ENCODE measurements around the gene ASCC3. TPM values are rescaled to one million over a fixed set of nuclear protein-coding genes. Genes with fewer than 3 reads are reported as not detected.

The ASCC3 gene
- total RNA-seq, 1 experiment from 2014 or later, result 45.6 TPM

DNA sequence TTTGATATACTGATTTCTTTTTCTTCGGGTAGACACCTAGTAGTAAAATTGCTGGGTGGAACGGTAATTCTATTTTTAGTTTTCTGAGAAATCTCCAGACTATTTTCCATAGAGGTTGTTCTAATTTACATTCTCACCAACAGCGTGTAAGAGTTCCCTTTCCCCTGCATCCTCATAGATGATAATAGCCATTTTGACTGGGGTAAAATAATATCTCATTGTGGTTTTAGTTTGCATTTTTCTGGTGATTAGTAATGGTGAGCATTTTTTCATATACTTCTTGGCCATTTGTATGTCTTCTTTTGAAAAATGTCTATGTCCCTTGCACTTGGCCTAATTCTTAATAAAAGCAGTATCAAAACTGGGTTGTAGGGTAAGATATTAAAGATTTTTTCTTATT is 267.5 kb downstream of the ASCC3 start:
- no peaks in the 10 kb centered on the region for H3K9me3 Mint-ChIP-seq (ENCODE audit: low read depth, unreplicated experiment)
- intact Hi-C loops (cut with micrococcal nuclease; ENCODE audit: unreplicated experiment), result no loop called here
- no peaks in the 10 kb centered on the region for H3K27me3 Mint-ChIP-seq (ENCODE audit: unreplicated experiment)
- peaks cover 7% of the 10 kb centered on the region for H3K4me1 Mint-ChIP-seq (ENCODE audit: low read depth, unreplicated experiment)
- BruUV-seq (replicated peaks), result no TSS peak
- H3K27ac Mint-ChIP-seq (ENCODE audit: unreplicated experiment), result no peak overlapping the region
- no peak overlapping the region for H3K4me3 Mint-ChIP-seq (ENCODE audit: low read depth, unreplicated experiment)
- no peak for DNase-seq
- TF ChIP-seq, protein P1, sequence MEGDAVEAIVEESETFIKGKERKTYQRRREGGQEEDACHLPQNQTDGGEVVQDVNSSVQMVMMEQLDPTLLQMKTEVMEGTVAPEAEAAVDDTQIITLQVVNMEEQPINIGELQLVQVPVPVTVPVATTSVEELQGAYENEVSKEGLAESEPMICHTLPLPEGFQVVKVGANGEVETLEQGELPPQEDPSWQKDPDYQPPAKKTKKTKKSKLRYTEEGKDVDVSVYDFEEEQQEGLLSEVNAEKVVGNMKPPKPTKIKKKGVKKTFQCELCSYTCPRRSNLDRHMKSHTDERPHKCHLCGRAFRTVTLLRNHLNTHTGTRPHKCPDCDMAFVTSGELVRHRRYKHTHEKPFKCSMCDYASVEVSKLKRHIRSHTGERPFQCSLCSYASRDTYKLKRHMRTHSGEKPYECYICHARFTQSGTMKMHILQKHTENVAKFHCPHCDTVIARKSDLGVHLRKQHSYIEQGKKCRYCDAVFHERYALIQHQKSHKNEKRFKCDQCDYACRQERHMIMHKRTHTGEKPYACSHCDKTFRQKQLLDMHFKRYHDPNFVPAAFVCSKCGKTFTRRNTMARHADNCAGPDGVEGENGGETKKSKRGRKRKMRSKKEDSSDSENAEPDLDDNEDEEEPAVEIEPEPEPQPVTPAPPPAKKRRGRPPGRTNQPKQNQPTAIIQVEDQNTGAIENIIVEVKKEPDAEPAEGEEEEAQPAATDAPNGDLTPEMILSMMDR (IDR thresholded peaks at IDR 0.05; ENCODE audit: unreplicated experiment), result no peak
- H3K36me3 Mint-ChIP-seq (ENCODE audit: insufficient read depth, unreplicated experiment), result no peaks in the 10 kb centered on the region
- CTCF ChIA-PET, result no interaction called here

DNA sequence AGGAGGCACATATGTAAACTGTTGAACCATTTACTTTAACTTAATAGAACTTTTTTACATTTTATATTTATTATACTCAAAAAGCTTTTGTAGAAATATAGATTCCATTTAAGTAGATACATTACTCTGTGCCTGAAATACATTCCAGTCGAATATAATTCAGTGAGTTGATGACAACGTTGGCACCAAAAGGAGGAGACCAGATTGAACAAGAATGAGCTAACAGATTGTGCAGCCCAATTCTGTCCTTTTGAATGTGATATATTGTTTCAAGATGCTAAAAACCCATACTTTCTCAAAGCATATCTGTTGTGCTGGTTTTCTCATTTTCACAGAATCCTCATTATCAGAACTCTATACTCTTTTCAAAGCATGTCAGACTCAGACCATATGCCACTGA is 269.0 kb downstream of the ASCC3 start:
- no peak overlapping the region for H3K4me3 Mint-ChIP-seq (ENCODE audit: low read depth, unreplicated experiment)
- H3K9me3 Mint-ChIP-seq (ENCODE audit: low read depth, unreplicated experiment), result no peaks in the 10 kb centered on the region
- H3K36me3 Mint-ChIP-seq (ENCODE audit: insufficient read depth, unreplicated experiment), result no peaks in the 10 kb centered on the region
- TF ChIP-seq, protein P1 (IDR thresholded peaks at IDR 0.05; ENCODE audit: unreplicated experiment), result no peak
- intact Hi-C loops (cut with micrococcal nuclease; ENCODE audit: unreplicated experiment), result no loop called here
- H3K27me3 Mint-ChIP-seq (ENCODE audit: unreplicated experiment), result no peaks in the 10 kb centered on the region
- no TSS peak for BruUV-seq (replicated peaks)
- no peak overlapping the region for H3K27ac Mint-ChIP-seq (ENCODE audit: unreplicated experiment)
- H3K4me1 Mint-ChIP-seq (ENCODE audit: low read depth, unreplicated experiment), result no peaks in the 10 kb centered on the region
- CTCF ChIA-PET, result no interaction called here
- no peak for DNase-seq

DNA sequence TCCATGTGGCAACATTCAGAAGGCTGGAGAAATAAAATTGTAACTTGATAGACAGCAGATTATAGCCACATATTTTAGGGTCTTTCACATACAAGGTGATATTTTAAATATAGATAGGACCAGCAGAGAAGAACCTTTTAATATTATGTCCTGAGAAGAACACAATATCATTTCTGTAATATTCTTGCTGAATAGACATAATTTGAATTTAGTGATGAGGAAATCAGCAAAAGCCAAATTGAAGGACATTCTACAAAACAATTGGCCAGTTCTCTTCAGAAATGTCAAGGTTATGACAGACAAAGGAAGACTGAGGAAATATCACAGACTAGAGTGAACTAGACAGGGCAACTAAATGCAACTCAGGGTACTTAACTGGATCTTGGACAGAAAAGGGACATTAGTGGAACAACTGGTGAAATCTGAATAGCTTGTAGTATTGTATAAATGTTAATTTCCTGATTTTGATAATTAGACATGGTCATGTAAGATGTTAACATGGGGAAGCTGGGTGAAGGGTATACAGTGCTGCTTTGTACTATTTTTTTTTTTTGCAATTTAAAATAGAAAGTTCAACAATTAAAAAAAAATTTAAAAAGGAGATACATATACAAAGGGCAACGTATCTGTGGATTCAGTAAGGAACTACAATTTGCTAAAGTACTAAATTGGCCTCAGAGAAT is 281.9 kb downstream of the ASCC3 start:
- Mint-ChIP-seq H3K4me3 (ENCODE audit: low read depth, unreplicated experiment) (no peak overlapping the region), H3K36me3 (ENCODE audit: insufficient read depth, unreplicated experiment) (peaks cover 2% of the 10 kb centered on the region), H3K27me3 (ENCODE audit: unreplicated experiment) (no peaks in the 10 kb centered on the region), H3K9me3 (ENCODE audit: low read depth, unreplicated experiment) (no peaks in the 10 kb centered on the region), H3K4me1 (ENCODE audit: low read depth, unreplicated experiment) (no peaks in the 10 kb centered on the region), H3K27ac (ENCODE audit: unreplicated experiment) (no peak overlapping the region)
- DNase-seq, result no peak
- TF ChIP-seq, protein P1 (IDR thresholded peaks at IDR 0.05; ENCODE audit: unreplicated experiment), result no peak
- CTCF ChIA-PET, result no interaction called here
- no TSS peak for BruUV-seq (replicated peaks)
- intact Hi-C loops (cut with micrococcal nuclease; ENCODE audit: unreplicated experiment), result loop anchor here (5.0 kb wide), 1 partner anchor 53 kb away; no protein-coding TSS in a partner anchor

DNA sequence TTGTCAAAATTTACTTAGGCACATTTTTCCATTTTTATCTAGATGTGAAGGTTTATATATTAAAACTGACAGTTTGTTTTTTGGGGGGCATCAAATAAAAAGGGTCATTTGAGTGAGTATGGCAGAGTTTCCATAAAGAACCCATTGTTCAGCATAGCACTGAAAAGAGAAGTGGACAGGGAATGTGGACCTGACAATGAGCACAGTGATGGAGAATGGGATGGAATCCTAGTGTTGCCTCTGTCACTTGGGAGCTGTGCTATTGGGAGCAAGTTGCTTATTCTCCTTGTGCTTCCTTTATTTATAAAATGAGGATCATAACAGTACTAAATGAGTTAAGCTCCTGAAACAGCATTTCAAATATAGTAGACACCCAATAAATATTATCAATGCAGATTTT is 285.7 kb downstream of the ASCC3 start:
- Mint-ChIP-seq H3K27ac (ENCODE audit: unreplicated experiment) (no peak overlapping the region), H3K36me3 (ENCODE audit: insufficient read depth, unreplicated experiment) (no peaks in the 10 kb centered on the region), H3K9me3 (ENCODE audit: low read depth, unreplicated experiment) (no peaks in the 10 kb centered on the region), H3K4me3 (ENCODE audit: low read depth, unreplicated experiment) (no peak overlapping the region), H3K27me3 (ENCODE audit: unreplicated experiment) (no peaks in the 10 kb centered on the region), H3K4me1 (ENCODE audit: low read depth, unreplicated experiment) (no peaks in the 10 kb centered on the region)
- CTCF ChIA-PET, result no interaction called here
- TF ChIP-seq, protein P1 (IDR thresholded peaks at IDR 0.05; ENCODE audit: unreplicated experiment), result no peak
- DNase-seq, result no peak
- intact Hi-C loops (cut with micrococcal nuclease; ENCODE audit: unreplicated experiment), result loop anchor here (5.0 kb wide), 1 partner anchor 57 kb away; no protein-coding TSS in a partner anchor
- no TSS peak for BruUV-seq (replicated peaks)
